ENCODE results near the gene SRGAP2. TPM values are rescaled to one million over a fixed set of nuclear protein-coding genes. Genes with fewer than 3 reads are reported as not detected.
"Not testable (repeated sequence)": the region's sequence is repeated elsewhere in the genome, so short reads cannot be mapped to it uniquely, and the experiment has no call there.

Gene SRGAP2
- total RNA-seq, 1 experiment from 2014 or later: 72.1 TPM

DNA sequence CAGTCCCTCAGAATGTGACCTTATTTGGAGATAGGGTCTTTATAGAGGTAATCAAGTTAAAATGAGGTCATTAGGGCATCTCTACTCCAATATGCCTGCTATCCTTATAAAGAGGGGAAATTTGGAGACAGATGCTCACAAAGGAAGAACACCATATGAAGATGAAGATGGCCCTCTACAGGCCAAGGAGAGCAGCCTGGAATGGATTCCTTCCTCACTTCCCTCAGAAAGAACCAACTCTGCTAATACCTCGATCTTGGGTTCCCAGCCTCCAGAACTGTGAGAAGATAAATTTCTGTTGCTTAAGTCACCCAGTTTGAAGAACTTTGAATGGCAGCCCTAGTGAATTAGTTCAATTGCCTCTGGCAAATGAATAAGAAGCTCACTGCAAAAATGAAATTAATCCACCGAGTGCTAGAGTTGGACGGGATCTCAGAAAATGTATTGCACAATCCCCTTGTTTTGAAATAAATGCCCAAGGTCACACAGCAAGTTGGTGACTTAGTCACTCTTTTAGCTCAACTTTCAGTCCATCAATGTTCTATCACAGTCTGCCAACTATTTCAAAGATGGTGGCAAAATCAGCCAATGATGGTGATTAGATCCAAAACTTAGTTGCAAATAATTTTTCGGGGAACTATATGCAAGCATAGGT is 27.8 kb upstream of the SRGAP2 start:
- CTCF ChIA-PET: interaction anchor here (0.7 kb wide), 2 partner anchors 174 to 281 kb away, joined by 3 read pairs; no protein-coding TSS in a partner anchor
- H3K27me3 Mint-ChIP-seq (ENCODE audit: insufficient read depth, unreplicated experiment); H3K27ac Mint-ChIP-seq (ENCODE audit: low read depth, unreplicated experiment); H3K9me3 Mint-ChIP-seq (ENCODE audit: unreplicated experiment); intact Hi-C loops (cut with micrococcal nuclease); H3K4me1 Mint-ChIP-seq (ENCODE audit: insufficient read depth, unreplicated experiment); H3K36me3 Mint-ChIP-seq (ENCODE audit: insufficient read depth, unreplicated experiment); POLR2A ChIA-PET: not testable (repeated sequence)
- TF ChIP-seq, protein P1, sequence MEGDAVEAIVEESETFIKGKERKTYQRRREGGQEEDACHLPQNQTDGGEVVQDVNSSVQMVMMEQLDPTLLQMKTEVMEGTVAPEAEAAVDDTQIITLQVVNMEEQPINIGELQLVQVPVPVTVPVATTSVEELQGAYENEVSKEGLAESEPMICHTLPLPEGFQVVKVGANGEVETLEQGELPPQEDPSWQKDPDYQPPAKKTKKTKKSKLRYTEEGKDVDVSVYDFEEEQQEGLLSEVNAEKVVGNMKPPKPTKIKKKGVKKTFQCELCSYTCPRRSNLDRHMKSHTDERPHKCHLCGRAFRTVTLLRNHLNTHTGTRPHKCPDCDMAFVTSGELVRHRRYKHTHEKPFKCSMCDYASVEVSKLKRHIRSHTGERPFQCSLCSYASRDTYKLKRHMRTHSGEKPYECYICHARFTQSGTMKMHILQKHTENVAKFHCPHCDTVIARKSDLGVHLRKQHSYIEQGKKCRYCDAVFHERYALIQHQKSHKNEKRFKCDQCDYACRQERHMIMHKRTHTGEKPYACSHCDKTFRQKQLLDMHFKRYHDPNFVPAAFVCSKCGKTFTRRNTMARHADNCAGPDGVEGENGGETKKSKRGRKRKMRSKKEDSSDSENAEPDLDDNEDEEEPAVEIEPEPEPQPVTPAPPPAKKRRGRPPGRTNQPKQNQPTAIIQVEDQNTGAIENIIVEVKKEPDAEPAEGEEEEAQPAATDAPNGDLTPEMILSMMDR (IDR thresholded peaks at IDR 0.05; ENCODE audit: unreplicated experiment): peak; percentile 32
- peak; percentile 84 for DNase-seq (ENCODE audit: unreplicated experiment)
- TSS peak; percentile 53 for BruUV-seq (replicated peaks)
- H3K4me3 Mint-ChIP-seq (ENCODE audit: unreplicated experiment): peak overlapping the region; percentile 26

DNA sequence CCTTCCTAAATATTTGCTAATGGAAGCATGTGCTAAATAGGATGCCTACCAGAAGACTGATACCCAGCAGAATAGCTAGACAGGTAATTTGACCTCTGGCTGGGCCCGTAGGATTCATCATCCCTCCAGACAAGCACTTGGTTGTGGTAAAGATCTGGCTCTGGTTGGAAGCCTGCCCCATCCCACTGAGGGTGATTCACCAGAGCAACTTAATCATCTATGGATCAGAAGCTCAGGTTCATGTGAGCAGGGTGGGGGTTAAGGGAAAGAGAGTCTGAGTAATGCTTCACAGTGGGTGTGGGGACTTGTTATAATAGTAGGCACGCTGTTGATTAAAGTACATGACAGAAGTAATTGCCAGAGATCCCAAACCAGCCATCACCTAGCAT is 27.2 kb upstream of the SRGAP2 start:
- CTCF ChIA-PET: interaction anchor here (0.7 kb wide), 2 partner anchors 174 to 281 kb away, joined by 3 read pairs; no protein-coding TSS in a partner anchor
- H3K9me3 Mint-ChIP-seq (ENCODE audit: unreplicated experiment); H3K4me3 Mint-ChIP-seq (ENCODE audit: unreplicated experiment); POLR2A ChIA-PET; H3K36me3 Mint-ChIP-seq (ENCODE audit: insufficient read depth, unreplicated experiment); H3K4me1 Mint-ChIP-seq (ENCODE audit: insufficient read depth, unreplicated experiment); H3K27me3 Mint-ChIP-seq (ENCODE audit: insufficient read depth, unreplicated experiment); intact Hi-C loops (cut with micrococcal nuclease); BruUV-seq (replicated peaks); H3K27ac Mint-ChIP-seq (ENCODE audit: low read depth, unreplicated experiment); DNase-seq (ENCODE audit: unreplicated experiment): not testable (repeated sequence)

DNA sequence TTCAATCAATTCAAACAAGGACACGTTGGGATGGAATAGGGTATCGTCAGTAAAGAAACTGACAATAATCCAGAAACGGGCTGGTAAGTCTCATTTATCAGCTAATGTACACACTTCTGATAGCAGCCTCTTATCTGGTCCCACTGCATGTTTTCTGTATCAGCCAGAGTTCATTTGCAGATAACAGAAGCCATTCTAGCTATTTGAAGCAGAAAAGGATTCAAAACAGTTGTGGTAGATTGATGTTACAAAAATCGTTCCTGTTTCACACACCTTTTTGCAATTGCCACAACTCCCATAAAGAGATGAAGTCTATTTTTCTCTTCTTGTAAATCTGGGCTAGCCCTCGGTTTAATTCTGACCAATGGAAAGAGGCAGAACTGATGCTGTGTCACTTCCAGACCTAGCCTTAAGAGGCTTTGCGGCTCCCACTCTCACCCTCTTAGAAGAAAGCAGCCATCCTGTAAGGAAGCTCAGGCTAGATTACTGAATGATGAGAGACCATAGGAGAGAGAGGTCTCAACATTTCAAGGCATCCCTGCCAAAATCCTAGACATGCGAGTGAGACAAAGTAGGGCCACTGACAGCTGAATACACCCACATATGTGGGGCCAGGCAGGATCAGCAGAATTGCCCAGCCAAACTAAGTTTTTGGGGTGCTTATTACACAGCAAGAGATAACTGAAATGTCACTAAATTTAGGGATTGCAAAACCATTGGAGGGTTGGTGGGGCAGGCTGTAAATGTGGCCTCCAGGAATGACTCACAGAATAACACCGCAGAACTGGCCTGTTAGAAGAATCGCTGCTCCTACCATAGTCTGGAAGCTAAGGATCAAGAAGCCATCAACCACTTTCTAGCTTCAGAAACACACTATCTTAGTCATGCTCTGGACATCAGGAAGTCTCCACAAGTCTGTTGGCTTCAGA is 25.0 kb upstream of the SRGAP2 start:
- H3K36me3 Mint-ChIP-seq (ENCODE audit: insufficient read depth, unreplicated experiment); intact Hi-C loops (cut with micrococcal nuclease); H3K27me3 Mint-ChIP-seq (ENCODE audit: insufficient read depth, unreplicated experiment); CTCF ChIA-PET; H3K4me3 Mint-ChIP-seq (ENCODE audit: unreplicated experiment); H3K27ac Mint-ChIP-seq (ENCODE audit: low read depth, unreplicated experiment); BruUV-seq (replicated peaks); H3K4me1 Mint-ChIP-seq (ENCODE audit: insufficient read depth, unreplicated experiment); H3K9me3 Mint-ChIP-seq (ENCODE audit: unreplicated experiment): not testable (repeated sequence)
- POLR2A ChIA-PET: interaction anchor here (1.1 kb wide), 1 partner anchor 252 kb away, joined by 3 read pairs; no protein-coding TSS in a partner anchor
- peak; percentile 73 for DNase-seq (ENCODE audit: unreplicated experiment)

DNA sequence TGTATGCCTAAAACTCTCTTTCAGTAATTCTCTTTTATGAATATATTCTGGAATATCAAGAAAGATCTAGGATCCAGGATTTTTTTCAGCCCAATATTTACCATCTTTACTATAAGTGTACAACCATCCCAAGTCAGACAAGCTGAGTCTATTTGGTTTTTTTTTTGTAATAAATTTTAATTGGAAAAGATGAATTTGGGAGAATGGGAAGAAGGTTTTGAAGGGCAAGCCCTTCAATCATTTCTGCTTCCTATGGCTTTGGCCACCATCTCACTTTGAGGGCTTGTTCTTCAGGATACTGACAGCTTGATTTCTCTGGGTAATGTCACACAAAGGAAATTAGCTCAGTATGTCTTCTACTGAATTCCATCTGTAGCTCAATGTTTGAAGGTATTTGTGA is 23.7 kb upstream of the SRGAP2 start:
- intact Hi-C loops (cut with micrococcal nuclease); DNase-seq (ENCODE audit: unreplicated experiment); H3K4me3 Mint-ChIP-seq (ENCODE audit: unreplicated experiment); BruUV-seq (replicated peaks); H3K9me3 Mint-ChIP-seq (ENCODE audit: unreplicated experiment); H3K36me3 Mint-ChIP-seq (ENCODE audit: insufficient read depth, unreplicated experiment); H3K27me3 Mint-ChIP-seq (ENCODE audit: insufficient read depth, unreplicated experiment); POLR2A ChIA-PET; CTCF ChIA-PET; H3K27ac Mint-ChIP-seq (ENCODE audit: low read depth, unreplicated experiment): not testable (repeated sequence)
- H3K4me1 Mint-ChIP-seq (ENCODE audit: insufficient read depth, unreplicated experiment): peaks cover 14% of the 10 kb centered on the region

DNA sequence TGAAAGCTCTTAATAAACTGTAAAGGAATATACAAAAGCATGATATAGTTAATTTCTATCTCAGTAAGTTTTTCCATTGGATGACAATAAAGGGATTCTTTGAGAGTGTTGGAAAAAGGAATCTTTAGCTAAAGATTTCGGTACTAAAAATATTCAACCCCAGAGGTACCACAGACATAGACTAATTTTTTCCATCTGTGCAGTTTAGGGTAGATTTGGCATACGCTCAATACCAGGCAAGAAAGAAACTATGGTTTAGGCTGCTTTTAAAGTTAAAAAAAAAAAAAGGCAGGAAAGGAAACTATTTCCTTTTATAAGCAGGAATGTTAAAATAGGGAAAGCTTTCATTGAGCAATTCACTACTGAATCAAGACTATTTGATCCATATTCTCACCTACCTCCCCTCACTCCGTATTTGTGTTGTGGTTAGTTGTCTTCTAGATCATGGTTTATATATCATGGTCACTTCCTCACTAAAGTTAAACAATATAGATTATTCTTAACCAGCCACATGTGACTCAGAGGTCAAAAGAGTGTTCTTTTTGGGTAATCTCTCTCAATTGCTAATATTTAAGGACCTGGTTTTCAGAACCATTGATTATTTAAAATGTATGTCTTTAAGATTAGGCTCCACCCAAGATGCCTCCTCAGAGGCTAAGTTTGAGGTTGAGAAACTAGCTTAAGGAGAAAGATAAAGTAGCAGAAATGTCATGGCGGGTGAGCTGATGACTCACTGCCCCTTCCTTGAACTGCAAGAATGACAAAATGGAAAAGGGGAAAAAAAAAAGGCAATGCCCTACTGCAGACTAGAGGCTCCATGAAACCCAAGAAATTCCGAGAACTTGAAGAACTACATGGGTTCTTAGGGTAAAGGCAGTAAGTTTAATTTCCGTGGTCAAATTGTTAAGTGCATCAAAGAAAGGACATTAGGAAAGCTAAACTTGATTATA is 20.7 kb upstream of the SRGAP2 start:
- H3K4me3 Mint-ChIP-seq (ENCODE audit: unreplicated experiment); CTCF ChIA-PET; H3K27me3 Mint-ChIP-seq (ENCODE audit: insufficient read depth, unreplicated experiment); POLR2A ChIA-PET; H3K36me3 Mint-ChIP-seq (ENCODE audit: insufficient read depth, unreplicated experiment); H3K27ac Mint-ChIP-seq (ENCODE audit: low read depth, unreplicated experiment); BruUV-seq (replicated peaks); H3K9me3 Mint-ChIP-seq (ENCODE audit: unreplicated experiment); intact Hi-C loops (cut with micrococcal nuclease): not testable (repeated sequence)
- peaks cover 14% of the 10 kb centered on the region for H3K4me1 Mint-ChIP-seq (ENCODE audit: insufficient read depth, unreplicated experiment)
- peak; percentile 16 for DNase-seq (ENCODE audit: unreplicated experiment)

DNA sequence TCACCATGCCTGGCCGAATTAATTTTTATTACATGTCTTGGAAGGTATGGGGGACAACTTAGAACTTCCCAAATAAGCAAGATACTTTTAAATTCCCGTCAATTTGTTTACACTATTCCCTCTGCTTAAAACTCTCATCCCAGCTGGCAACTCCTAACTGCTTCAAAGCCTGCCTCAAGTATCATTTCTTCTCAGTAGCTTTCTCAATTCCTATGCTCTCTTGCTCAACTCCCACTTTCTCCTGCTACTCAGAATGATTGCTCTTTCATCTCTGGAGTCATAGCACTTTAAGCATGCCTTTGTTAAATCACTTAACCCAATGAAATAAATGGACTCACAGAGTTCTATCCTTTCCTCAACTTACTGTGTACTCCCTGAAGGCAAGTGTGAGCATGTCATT is 19.6 kb upstream of the SRGAP2 start:
- H3K27ac Mint-ChIP-seq (ENCODE audit: low read depth, unreplicated experiment); H3K9me3 Mint-ChIP-seq (ENCODE audit: unreplicated experiment); intact Hi-C loops (cut with micrococcal nuclease); H3K4me3 Mint-ChIP-seq (ENCODE audit: unreplicated experiment); CTCF ChIA-PET; H3K27me3 Mint-ChIP-seq (ENCODE audit: insufficient read depth, unreplicated experiment); H3K4me1 Mint-ChIP-seq (ENCODE audit: insufficient read depth, unreplicated experiment); H3K36me3 Mint-ChIP-seq (ENCODE audit: insufficient read depth, unreplicated experiment); POLR2A ChIA-PET; BruUV-seq (replicated peaks): not testable (repeated sequence)
- DNase-seq (ENCODE audit: unreplicated experiment): peak; percentile 32

DNA sequence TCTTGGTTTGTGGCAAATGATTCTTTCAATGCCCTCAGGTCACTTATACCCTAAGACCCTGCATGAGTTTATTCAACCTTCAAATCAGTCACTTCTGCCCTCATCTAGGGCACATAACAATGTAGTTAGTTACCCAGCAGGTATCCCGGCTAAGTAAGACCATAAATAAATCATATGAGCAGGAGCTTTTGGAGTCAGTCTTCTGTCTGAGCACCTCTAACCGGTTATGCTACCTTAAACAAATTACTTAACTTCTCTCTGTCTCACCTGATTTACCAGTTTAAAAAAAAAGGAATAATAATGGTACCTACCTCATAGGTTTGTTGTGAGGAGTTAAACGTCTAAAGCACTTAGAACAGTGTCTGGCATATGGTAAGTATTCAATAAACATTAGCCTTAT is 17.6 kb upstream of the SRGAP2 start:
- intact Hi-C loops (cut with micrococcal nuclease); DNase-seq (ENCODE audit: unreplicated experiment); POLR2A ChIA-PET; BruUV-seq (replicated peaks); H3K4me3 Mint-ChIP-seq (ENCODE audit: unreplicated experiment); H3K27ac Mint-ChIP-seq (ENCODE audit: low read depth, unreplicated experiment); H3K36me3 Mint-ChIP-seq (ENCODE audit: insufficient read depth, unreplicated experiment); CTCF ChIA-PET; H3K9me3 Mint-ChIP-seq (ENCODE audit: unreplicated experiment); H3K27me3 Mint-ChIP-seq (ENCODE audit: insufficient read depth, unreplicated experiment); H3K4me1 Mint-ChIP-seq (ENCODE audit: insufficient read depth, unreplicated experiment): not testable (repeated sequence)

DNA sequence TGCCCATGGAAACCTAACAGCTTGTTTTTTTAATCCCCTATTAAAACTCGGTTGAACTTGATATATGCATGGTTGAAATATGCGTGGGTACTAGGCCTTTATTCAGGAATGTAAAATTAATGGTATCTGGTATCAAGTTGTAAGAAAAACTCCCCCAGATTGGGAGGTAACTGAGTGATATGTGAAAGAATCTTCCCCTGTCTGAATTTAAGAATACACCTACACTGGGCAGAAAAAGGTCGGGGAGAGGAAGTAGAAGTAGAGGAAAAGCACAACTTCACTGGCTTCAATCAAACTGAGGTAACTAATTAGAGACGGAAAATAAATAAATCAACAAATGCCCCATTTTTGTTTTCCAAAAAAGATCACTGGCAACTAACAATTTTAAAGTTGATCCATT is 16.5 kb upstream of the SRGAP2 start:
- H3K4me1 Mint-ChIP-seq (ENCODE audit: insufficient read depth, unreplicated experiment); H3K36me3 Mint-ChIP-seq (ENCODE audit: insufficient read depth, unreplicated experiment); H3K27me3 Mint-ChIP-seq (ENCODE audit: insufficient read depth, unreplicated experiment); H3K4me3 Mint-ChIP-seq (ENCODE audit: unreplicated experiment); intact Hi-C loops (cut with micrococcal nuclease); H3K27ac Mint-ChIP-seq (ENCODE audit: low read depth, unreplicated experiment); CTCF ChIA-PET; DNase-seq (ENCODE audit: unreplicated experiment); H3K9me3 Mint-ChIP-seq (ENCODE audit: unreplicated experiment); POLR2A ChIA-PET: not testable (repeated sequence)
- TSS peak; percentile 60 for BruUV-seq (replicated peaks)

Measured in MCF 10A (cell line).